T-helper 2 cell treated with Interferon-gamma antibody and Interleukin-4, amounts not matched to agents 5 μg/mL and 100 μg/mL, for 36 hours (primary cell): Measurements from ENCODE around the gene ROR2.

Experiments
- DNase-seq: peaks from one replicate; pipeline ENCODE4 v3.0.0; 2021; ENCODE audit warnings: low spot score
- H3K27ac Mint-ChIP-seq: one replicate; pipeline ENCODE4 v1.8.0; 2021; ENCODE audit warnings: mild to moderate bottlenecking, mixed read lengths
- H3K27me3 Mint-ChIP-seq: one replicate; pipeline ENCODE4 v1.8.0; 2021; ENCODE audit warnings: low read depth, mixed read lengths
- H3K36me3 Mint-ChIP-seq: one replicate; pipeline ENCODE4 v1.8.0; 2021; ENCODE audit warnings: low read depth, mixed read lengths
- H3K4me1 Mint-ChIP-seq: one replicate; pipeline ENCODE4 v1.8.0; 2021; ENCODE audit warnings: low read depth, mixed read lengths
- H3K4me3 Mint-ChIP-seq: one replicate; pipeline ENCODE4 v1.8.0; 2022; ENCODE audit warnings: mild to moderate bottlenecking, moderate library complexity, mixed read lengths
- H3K9me3 Mint-ChIP-seq: one replicate; pipeline ENCODE4 v1.8.0; 2021; ENCODE audit warnings: mixed read lengths

Gene ROR2

DNA sequence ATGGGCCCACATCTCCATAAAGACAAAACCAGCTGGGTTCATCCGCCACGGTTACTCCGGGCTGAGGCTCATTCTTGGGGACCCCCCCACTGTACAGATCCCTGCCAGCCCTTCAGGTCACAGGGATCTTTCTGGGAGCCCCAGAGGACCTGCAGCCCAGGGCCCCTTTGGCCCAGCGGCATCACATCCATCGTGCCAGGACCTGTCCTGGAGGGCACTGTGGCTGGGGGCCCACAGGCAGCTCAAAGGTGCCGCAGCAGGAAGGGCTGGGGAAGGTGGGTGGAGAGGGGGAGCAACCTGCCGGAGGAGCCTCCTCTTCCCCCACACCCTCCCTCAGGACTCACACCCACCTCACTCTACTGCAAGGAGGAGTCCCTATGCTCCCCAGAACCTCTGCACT is 252.8 kb downstream of the ROR2 start:
- H3K4me1 Mint-ChIP-seq, result peaks cover 4% of the 10 kb centered on the region
- H3K36me3 Mint-ChIP-seq, result no peaks in the 10 kb centered on the region
- H3K27ac Mint-ChIP-seq, result no peak overlapping the region
- no peaks in the 10 kb centered on the region for H3K9me3 Mint-ChIP-seq
- H3K27me3 Mint-ChIP-seq, result peaks cover 4% of the 10 kb centered on the region
- no peak overlapping the region for H3K4me3 Mint-ChIP-seq
- no peak for DNase-seq

DNA sequence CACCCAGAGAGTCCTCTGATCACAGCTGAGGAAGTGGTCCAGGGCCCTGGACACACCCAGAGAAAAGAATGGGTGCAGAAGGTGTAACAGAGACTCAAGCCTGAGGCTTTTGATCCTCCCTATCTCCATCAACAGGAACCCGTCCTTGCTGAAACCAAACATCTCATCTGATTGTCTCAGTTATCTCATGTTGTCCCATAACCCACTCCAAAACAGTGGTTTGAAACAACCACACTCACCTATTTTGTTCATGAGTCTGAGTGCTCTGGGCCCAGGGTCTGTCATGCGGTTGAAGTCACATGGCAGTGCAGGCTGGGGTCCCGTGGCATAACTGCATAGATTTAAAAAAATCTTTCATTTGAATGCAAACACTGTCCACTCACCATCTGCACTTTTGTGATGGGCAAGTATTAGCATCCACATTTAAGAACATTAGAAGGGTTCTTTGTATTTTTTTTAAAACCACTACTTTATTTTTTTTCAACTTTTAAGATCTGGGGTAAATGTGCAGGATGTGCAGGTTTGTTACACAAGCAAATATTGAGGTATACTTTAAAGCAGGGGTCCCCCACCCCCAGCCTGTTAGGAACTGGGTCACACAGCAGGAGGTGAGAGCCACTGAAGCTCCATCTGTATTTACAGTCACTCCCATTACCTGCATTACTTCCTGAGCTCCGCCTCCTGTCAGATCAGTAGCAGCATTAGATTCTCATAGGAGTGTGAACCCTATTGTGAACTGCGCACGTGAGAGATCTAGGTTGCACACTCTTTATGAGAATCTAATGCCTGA is 255.8 kb downstream of the ROR2 start:
- H3K4me1 Mint-ChIP-seq, result peaks cover 4% of the 10 kb centered on the region
- H3K27ac Mint-ChIP-seq, result no peak overlapping the region
- no peaks in the 10 kb centered on the region for H3K36me3 Mint-ChIP-seq
- no peak for DNase-seq
- H3K27me3 Mint-ChIP-seq, result peaks cover 7% of the 10 kb centered on the region
- no peaks in the 10 kb centered on the region for H3K9me3 Mint-ChIP-seq
- no peak overlapping the region for H3K4me3 Mint-ChIP-seq

DNA sequence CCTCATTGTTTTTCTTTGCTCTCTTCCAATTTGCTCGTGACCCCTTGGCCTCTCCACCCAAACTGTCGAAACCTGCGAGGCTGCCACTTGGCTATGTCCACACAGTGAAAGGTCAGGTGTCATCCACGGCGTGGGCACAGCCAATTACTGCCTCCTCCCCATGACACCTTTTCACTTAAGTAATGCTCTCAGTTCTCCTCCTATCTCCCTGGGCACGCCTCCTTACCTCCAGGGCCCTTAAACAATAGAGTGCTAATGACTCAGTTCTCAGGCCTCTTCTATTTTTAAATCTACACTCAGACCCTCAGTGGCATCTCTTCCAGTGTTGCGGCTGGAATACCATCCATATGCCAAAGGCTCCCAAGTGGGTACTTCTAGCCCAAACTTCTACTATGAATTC is 256.8 kb downstream of the ROR2 start:
- peaks cover 4% of the 10 kb centered on the region for H3K4me1 Mint-ChIP-seq
- DNase-seq, result no peak
- H3K9me3 Mint-ChIP-seq, result no peaks in the 10 kb centered on the region
- H3K27ac Mint-ChIP-seq, result no peak overlapping the region
- H3K4me3 Mint-ChIP-seq, result no peak overlapping the region
- H3K27me3 Mint-ChIP-seq, result peaks cover 7% of the 10 kb centered on the region
- no peaks in the 10 kb centered on the region for H3K36me3 Mint-ChIP-seq

DNA sequence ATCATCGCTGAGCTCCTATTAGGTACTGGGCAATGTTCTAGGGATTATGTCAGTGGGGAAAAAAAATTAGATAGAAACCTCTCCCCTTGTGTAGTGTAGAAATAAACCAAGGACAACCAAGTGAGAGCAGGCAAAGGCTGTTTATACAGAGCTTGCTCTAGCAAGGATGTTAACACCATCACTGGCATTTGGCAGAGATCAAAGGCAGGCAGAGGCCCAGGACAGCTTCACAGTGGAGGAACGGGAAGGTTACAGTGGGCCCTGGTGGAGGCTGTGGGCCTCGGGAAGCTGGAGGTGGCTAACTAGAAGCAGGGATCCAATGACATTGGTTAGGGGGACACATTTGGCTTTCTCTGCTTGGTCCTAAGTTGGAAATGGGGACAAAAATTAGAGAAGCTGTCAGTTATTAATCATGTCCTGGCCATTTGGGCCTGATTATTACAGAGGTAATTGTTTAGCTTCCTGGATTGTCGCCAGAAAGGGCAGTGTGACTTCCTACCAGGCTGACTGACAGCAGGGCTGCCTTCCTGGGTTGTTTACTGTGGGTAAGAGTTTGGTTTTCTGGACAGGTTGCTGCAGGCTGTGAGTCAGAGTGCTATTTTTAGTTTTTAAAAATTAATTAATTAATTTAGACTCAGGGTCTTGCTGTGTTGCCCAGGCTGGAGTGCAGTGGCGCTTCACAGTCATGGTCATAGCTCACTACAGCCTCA is 259.3 kb downstream of the ROR2 start:
- Mint-ChIP-seq H3K27me3 (peaks cover 7% of the 10 kb centered on the region), H3K9me3 (no peaks in the 10 kb centered on the region), H3K4me3 (no peak overlapping the region), H3K27ac (no peak overlapping the region), H3K4me1 (no peaks in the 10 kb centered on the region), H3K36me3 (no peaks in the 10 kb centered on the region)
- DNase-seq, result no peak

DNA sequence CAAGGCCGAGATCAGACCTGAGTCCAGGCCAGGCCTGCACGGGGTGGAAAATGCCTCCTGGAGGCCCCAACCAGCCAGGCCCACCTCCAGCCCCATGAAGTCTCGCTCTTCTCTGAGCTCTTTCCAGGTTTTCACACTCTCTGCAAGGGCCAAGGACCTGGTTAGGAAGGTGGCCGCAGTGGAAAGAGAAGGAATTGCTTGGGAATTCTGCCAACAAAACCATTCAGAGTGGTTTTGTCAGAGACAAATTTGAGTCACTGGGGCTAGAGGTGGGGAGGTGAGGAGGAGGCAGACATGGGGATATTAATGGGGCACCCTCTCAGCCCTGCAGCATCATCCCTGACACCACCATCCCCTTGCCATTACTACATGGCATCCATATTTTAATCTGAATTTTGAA is 261.0 kb downstream of the ROR2 start:
- Mint-ChIP-seq H3K9me3 (no peaks in the 10 kb centered on the region), H3K27ac (no peak overlapping the region), H3K36me3 (no peaks in the 10 kb centered on the region), H3K4me1 (no peaks in the 10 kb centered on the region), H3K4me3 (no peak overlapping the region), H3K27me3 (peaks cover 7% of the 10 kb centered on the region)
- DNase-seq, result no peak

DNA sequence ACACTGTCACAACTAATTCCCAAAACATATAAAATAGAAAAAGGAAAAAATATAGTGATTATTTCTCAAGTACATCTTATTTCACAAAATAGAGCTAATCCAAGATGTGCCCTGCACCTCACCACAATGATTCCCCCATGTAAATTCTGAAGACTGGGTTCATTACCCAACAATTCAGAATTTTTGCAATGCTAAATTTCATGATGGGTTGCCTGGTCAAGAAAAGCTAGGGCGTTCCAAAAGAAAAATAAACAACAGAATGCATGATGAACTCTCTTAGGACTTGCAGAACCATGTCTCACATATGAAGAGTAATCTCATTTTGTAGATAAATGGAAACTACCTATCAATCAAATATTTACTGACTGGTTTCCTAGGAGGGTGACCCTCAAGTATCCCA is 266.8 kb downstream of the ROR2 start:
- H3K4me1 Mint-ChIP-seq, result peaks cover 5% of the 10 kb centered on the region
- no peak for DNase-seq

DNA sequence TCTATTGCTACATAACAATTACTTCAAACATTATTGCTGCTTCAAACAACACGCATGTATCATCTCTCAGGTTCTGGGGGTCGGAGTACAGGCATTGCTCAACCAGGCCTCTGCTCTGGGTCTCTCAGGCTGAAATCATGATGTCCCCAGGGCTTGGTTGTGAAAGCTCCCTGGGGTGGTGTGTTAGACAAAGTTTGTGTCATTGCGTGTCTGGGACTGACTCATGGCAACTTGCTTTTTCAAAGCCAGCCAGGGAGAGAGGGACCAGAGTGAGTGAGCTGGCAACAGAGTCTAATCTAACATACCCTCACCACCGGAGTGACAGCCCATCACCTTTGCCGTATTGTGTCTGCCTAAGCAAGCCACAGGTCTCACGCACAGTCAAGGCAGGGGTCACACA is 267.2 kb downstream of the ROR2 start:
- Mint-ChIP-seq H3K4me1 (peaks cover 5% of the 10 kb centered on the region), H3K36me3 (no peaks in the 10 kb centered on the region), H3K27ac (no peak overlapping the region), H3K9me3 (no peaks in the 10 kb centered on the region), H3K27me3 (peaks cover 10% of the 10 kb centered on the region), H3K4me3 (no peak overlapping the region)
- DNase-seq, result no peak

More for the DNA sequence above, 266.8 kb downstream of the ROR2 start:
- H3K4me3 Mint-ChIP-seq, result no peak overlapping the region
- H3K36me3 Mint-ChIP-seq, result no peaks in the 10 kb centered on the region
- H3K27ac Mint-ChIP-seq, result no peak overlapping the region
- H3K27me3 Mint-ChIP-seq, result peaks cover 10% of the 10 kb centered on the region
- no peaks in the 10 kb centered on the region for H3K9me3 Mint-ChIP-seq

DNA sequence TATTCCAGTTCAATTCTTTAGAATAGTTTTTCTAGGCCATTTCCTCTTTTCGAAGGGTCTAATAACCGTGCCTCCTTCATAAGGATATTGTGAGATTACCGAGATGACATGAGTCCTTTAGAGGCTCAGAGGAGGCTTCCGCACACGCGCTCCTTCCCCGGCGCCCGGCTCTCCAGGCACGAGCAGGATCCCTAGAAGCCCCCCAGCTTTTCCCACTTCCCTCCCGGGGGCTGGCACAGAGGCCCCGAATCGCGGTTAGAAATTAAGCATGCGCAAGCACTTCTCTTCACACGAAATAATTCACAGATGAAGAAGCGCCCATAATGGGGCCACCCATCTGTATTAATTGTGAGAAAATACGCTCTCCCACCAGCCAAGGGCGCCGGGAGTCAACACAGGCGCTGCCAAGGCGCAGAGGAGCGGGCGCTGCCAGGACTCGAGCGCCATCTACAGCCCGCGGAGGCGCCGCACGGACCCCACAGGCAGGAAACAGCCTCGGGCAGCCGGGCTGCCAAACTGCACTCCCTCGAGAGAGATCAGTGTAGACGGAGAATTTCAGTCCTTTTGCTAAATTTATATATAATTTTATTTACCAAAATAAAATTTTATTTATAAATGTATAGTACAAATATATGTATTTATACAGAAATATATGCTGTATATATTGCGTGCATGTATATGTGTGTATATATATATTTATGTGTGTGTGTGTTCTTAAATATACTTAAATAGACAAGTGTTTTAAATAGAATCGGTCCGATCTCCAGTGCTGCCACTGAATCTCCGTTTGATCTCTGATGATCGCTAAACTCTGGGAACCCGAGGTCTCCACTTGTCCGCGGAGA is 268.3 kb downstream of the ROR2 start:
- peaks cover 5% of the 10 kb centered on the region for H3K4me1 Mint-ChIP-seq
- no peaks in the 10 kb centered on the region for H3K36me3 Mint-ChIP-seq
- peaks cover 15% of the 10 kb centered on the region for H3K27me3 Mint-ChIP-seq
- H3K4me3 Mint-ChIP-seq, result peak overlapping the region; percentile 69
- no peak overlapping the region for H3K27ac Mint-ChIP-seq
- peak; percentile 74 for DNase-seq
- H3K9me3 Mint-ChIP-seq, result no peaks in the 10 kb centered on the region

DNA sequence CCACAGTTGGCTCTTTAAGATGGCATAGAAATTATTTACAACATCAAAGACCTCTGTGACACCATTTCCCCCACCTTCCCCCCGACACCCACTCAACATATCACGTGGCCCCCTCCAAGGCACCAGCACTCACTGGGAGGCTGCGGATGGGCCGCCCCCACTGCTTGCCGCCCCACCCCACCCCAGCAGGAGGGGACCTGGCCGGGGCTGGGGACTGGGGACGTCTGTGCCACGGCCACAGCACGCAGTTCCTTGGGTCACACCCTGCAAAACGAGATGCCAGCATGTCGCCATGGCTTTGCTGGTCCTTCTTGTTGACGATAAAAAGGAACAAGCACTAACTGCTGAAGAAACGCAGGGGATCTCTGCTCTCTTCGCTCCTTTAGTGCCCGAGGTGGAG is 269.0 kb downstream of the ROR2 start:
- no peak for DNase-seq
- H3K9me3 Mint-ChIP-seq, result no peaks in the 10 kb centered on the region
- no peak overlapping the region for H3K4me3 Mint-ChIP-seq
- peaks cover 5% of the 10 kb centered on the region for H3K4me1 Mint-ChIP-seq
- H3K36me3 Mint-ChIP-seq, result no peaks in the 10 kb centered on the region
- no peak overlapping the region for H3K27ac Mint-ChIP-seq
- H3K27me3 Mint-ChIP-seq, result peaks cover 19% of the 10 kb centered on the region

DNA sequence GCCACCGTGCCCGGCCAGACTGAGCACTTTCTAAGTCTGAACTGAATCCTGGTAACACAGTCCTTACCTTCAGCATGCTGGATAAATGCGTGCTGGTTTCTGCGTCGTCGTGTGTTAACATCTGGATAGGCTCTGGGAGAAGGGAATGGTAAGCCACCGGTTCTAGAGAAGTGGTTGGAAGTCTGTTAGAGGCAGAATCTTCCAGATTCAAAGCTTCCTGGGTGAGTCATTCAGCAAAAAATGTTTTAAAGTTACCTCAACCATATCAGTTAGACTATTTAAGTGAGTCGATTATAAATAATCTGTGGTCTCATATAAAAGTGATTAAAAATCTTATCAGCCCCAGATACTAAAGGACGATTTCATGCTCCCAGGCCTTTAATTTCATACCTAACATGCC is 269.9 kb downstream of the ROR2 start:
- Mint-ChIP-seq H3K27me3 (peaks cover 22% of the 10 kb centered on the region), H3K36me3 (no peaks in the 10 kb centered on the region)

DNA sequence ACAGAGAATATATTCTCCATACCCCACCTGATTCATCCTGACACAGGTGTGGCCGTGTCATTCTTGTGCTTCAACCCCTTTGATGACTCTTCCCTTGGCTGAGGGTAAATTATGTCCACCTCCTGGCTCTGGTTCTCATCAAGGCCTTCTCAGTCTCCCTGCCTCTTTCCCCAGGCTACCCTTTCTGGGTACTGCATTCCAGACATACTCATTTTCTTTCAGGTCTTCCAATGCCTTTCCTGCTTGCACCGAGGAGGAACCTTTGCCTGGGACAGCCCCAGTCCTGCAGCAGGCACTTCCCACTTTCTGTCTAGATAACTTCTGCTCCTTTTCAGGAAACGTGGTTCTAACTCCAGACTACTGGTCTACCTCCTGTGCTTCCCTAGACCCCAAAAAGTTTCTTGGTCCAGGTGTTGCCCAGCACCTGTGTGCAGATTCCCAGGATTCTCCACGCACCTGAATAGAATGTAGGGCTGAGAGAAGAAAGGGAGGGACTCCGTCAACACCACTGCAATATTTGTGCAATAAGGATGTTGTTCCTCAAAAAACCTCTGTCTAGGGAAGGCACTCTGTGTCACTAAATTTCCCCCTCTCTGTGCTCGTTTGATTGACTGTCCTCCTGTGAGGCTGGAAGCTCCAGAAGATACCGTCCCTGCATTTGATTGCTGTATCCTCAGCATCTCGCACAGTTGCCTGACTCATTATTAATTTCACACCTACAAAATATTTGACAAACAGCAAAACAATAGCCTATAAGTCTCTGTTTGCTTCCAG is 271.0 kb downstream of the ROR2 start:
- Mint-ChIP-seq H3K27ac (no peak overlapping the region), H3K27me3 (peaks cover 26% of the 10 kb centered on the region), H3K4me1 (peaks cover 5% of the 10 kb centered on the region), H3K9me3 (no peaks in the 10 kb centered on the region), H3K4me3 (no peak overlapping the region), H3K36me3 (no peaks in the 10 kb centered on the region)
- no peak for DNase-seq

More for the DNA sequence above, 269.9 kb downstream of the ROR2 start:
- Mint-ChIP-seq H3K4me3 (no peak overlapping the region), H3K27ac (no peak overlapping the region), H3K9me3 (no peaks in the 10 kb centered on the region), H3K4me1 (peaks cover 5% of the 10 kb centered on the region)
- DNase-seq, result no peak

DNA sequence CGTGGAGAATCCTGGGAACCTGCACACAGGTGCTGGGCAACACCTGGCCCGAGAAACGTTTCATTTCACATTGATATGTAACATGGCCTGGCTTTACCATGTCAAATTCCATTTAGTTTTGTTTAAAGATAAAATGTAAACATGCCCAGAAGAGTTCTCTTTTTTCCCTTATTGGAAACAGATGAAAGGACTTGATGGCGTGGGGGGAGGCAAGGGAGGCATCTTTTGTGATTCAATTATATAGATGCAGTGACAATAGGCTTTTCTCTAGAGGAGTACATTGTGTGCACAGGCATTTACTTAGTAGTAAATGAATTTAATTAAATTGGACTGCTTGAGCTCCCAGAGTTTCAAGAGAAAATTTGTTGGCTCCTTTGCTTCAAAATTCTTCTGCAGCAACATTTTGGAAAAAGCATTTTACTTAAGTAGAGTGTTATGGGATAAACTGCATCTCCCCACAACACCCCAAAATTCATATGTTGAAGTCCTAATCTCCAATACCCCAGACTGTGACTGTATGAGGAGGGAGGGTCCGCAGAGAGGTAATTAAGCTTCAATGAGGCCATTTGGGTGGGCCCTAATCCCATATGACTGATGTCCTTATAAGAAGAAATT is 272.1 kb downstream of the ROR2 start:
- H3K9me3 Mint-ChIP-seq, result no peaks in the 10 kb centered on the region
- H3K4me3 Mint-ChIP-seq, result no peak overlapping the region
- peaks cover 5% of the 10 kb centered on the region for H3K4me1 Mint-ChIP-seq
- peaks cover 35% of the 10 kb centered on the region for H3K27me3 Mint-ChIP-seq
- H3K27ac Mint-ChIP-seq, result no peak overlapping the region
- no peak for DNase-seq
- no peaks in the 10 kb centered on the region for H3K36me3 Mint-ChIP-seq

DNA sequence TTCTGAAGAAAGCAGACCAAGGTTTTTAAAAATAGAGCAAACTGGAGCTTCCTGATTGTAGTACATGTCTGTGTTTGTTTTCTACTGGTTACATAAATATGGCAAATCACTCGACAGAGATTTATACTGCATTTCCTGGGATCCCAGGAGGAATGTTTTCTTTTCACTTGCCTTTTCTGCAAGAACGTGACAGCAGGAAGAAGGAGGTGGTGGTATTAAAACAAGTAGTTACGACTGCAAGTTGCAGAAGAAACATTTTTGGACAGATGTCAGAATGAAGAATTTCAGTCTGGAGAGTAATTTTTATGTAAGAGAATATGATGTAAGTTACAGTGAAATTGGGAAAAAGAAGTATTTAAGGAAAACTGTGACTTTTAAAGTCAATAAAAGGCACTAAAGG is 272.7 kb downstream of the ROR2 start:
- Mint-ChIP-seq H3K4me1 (peaks cover 5% of the 10 kb centered on the region), H3K9me3 (no peaks in the 10 kb centered on the region), H3K27me3 (peaks cover 38% of the 10 kb centered on the region), H3K27ac (no peak overlapping the region), H3K4me3 (no peak overlapping the region), H3K36me3 (no peaks in the 10 kb centered on the region)
- DNase-seq, result no peak
